Cardiac fibroblast (primary cell): ENCODE measurements around the gene TRAF3.

Experiments used
- DNase-seq, 2 donors: peaks; one replicate each; pipeline versions ENCODE4 v3.0.0 to v3.0.0-alpha.2; 2010; ENCODE audit warnings: low read depth in 2 of 2
- H3K4me3 ChIP-seq, 2 donors: replicated peaks in 1 of 2; 1 replicate in 1 of 2; 2 replicates in 1 of 2; pipeline ENCODE4 v1.5.1; 2011; ENCODE audit warnings: low read depth in 2 of 2, low read length in 2 of 2, mild to moderate bottlenecking in 2 of 2, moderate library complexity in 1 of 2
- CTCF ChIP-seq: IDR thresholded peaks from one replicate; pipeline ENCODE4 v1.5.1; 2011; ENCODE audit warnings: low read depth, mild to moderate bottlenecking, low read length, inconsistent platforms

The TRAF3 gene

GRCh38 chr14:102908766-102909455 is 131.7 kb downstream of the TRAF3 start:
- no peak for DNase-seq
- TF ChIP-seq CTCF: no peak
- no peak overlapping the region for H3K4me3 ChIP-seq

- no peak for DNase-seq
- no peak overlapping the region for H3K4me3 ChIP-seq
- no peak for TF ChIP-seq CTCF
Measured at GRCh38 chr14:102909462-102909861, 132.2 kb downstream of the TRAF3 start.

- DNase-seq: no peak
- H3K4me3 ChIP-seq: no peak overlapping the region
- TF ChIP-seq CTCF: no peak
Measured at GRCh38 chr14:102909911-102910310, 132.7 kb downstream of the TRAF3 start.

GRCh38 chr14:102910442-102910841 is 133.2 kb downstream of the TRAF3 start:
- H3K4me3 ChIP-seq: no peak overlapping the region
- no peak for TF ChIP-seq CTCF
- DNase-seq: no peak

- no peak for TF ChIP-seq CTCF
- H3K4me3 ChIP-seq: no peak overlapping the region
- DNase-seq: no peak
Measured at GRCh38 chr14:102911541-102911951, 134.3 kb downstream of the TRAF3 start.

GRCh38 chr14:102911991-102912761 is 134.9 kb downstream of the TRAF3 start:
- TF ChIP-seq CTCF: no peak
- no peak overlapping the region for H3K4me3 ChIP-seq
- no peak for DNase-seq
